Liver (tissue), 9 donors: Measurements from ENCODE around the gene MID1. TPM values are rescaled to one million over a fixed set of nuclear protein-coding genes. Genes with fewer than 3 reads are reported as not detected.

Experiments
- DNase-seq: peaks from one replicate; pipeline ENCODE4 v3.0.0-alpha.2; 2017; ENCODE audit warnings: low spot score
- H3K27ac ChIP-seq, 2 donors: one replicate each; pipeline ENCODE4 v1.7.0; 2013; ENCODE audit warnings: inconsistent platforms in 2 of 2, low read length in 2 of 2, control low read depth in 1 of 2, low read depth in 1 of 2, mild to moderate bottlenecking in 1 of 2
- H3K27me3 ChIP-seq, 4 donors: one replicate each; pipeline versions ENCODE4 v1.6.1 to v1.7.0; 2013; ENCODE audit warnings: low read length in 3 of 4, inconsistent platforms in 1 of 4, mild to moderate bottlenecking in 1 of 4, moderate library complexity in 1 of 4; ENCODE audit not compliant: control insufficient read depth in 4 of 4, insufficient read depth in 4 of 4
- H3K36me3 ChIP-seq, 4 donors: one replicate each; pipeline versions ENCODE4 v1.6.1 to v1.7.0; 2013; ENCODE audit warnings: low read length in 3 of 4, mild to moderate bottlenecking in 3 of 4, low read depth in 1 of 4, moderate library complexity in 1 of 4; ENCODE audit not compliant: control insufficient read depth in 4 of 4, insufficient read depth in 3 of 4
- H3K4me1 ChIP-seq, 4 donors: one replicate each; pipeline versions ENCODE4 v1.6.1 to v1.7.0; 2013; ENCODE audit warnings: low read length in 3 of 4, mild to moderate bottlenecking in 3 of 4, moderate library complexity in 1 of 4; ENCODE audit not compliant: control insufficient read depth in 4 of 4, insufficient read depth in 4 of 4
- H3K4me3 ChIP-seq, 3 donors: one replicate each; pipeline versions ENCODE4 v1.6.1 to v1.7.0; 2013; ENCODE audit warnings: low read length in 3 of 3, control low read depth in 1 of 3, low read depth in 1 of 3, mild to moderate bottlenecking in 1 of 3
- H3K9ac ChIP-seq, 2 donors: one replicate each; pipeline ENCODE4 v1.7.0; 2013; ENCODE audit warnings: low read length in 2 of 2, mild to moderate bottlenecking in 2 of 2, moderate library complexity in 2 of 2, control low read depth in 1 of 2, low read depth in 1 of 2
- H3K9me3 ChIP-seq, 4 donors: one replicate each; pipeline versions ENCODE4 v1.6.1 to v1.7.0; 2013; ENCODE audit warnings: low read length in 3 of 4; ENCODE audit not compliant: control insufficient read depth in 4 of 4
- ATF3 ChIP-seq: IDR thresholded peaks from 2 replicates; pipeline ENCODE4 v1.6.1; 2016; ENCODE audit warnings: antibody characterized with exemption
- CTCF ChIP-seq: fragments of 150-350 bp; IDR thresholded peaks from 2 replicates; pipeline ENCODE4 v1.5.1; 2017; ENCODE audit warnings: improper control_type of control experiment, low read depth, low read length; ENCODE audit not compliant: missing input control
- EGR1 ChIP-seq, 2 donors: IDR thresholded peaks; 2 replicates each; pipeline ENCODE4 v1.6.1; 2016 to 2018; ENCODE audit warnings: antibody characterized with exemption in 2 of 2, low read depth in 2 of 2
- FOXA1 ChIP-seq: IDR thresholded peaks from 2 replicates; pipeline ENCODE4 v1.6.1; 2016; ENCODE audit warnings: antibody characterized with exemption
- FOXA2 ChIP-seq: IDR thresholded peaks from 2 replicates; pipeline ENCODE4 v1.6.1; 2016; ENCODE audit warnings: antibody characterized with exemption
- GABPA ChIP-seq, 2 donors: IDR thresholded peaks in 1 of 2; conservative IDR thresholded peaks in 1 of 2; 2 replicates each; pipeline ENCODE4 v1.6.1; 2016; ENCODE audit warnings: antibody characterized with exemption in 2 of 2, mild to moderate bottlenecking in 1 of 2, moderate library complexity in 1 of 2
- HNF4A ChIP-seq, 2 donors: conservative IDR thresholded peaks; 2 replicates each; pipeline ENCODE4 v1.6.1; 2016; ENCODE audit warnings: antibody characterized with exemption in 2 of 2, mild to moderate bottlenecking in 2 of 2
- HNF4G ChIP-seq: IDR thresholded peaks from 2 replicates; pipeline ENCODE4 v1.6.1; 2016; ENCODE audit warnings: antibody characterized with exemption
- JUND ChIP-seq, 2 donors: IDR thresholded peaks; 2 replicates each; pipeline ENCODE4 v1.6.1; 2016; ENCODE audit warnings: antibody characterized with exemption in 2 of 2
- MAX ChIP-seq: IDR thresholded peaks from 2 replicates; pipeline ENCODE4 v1.6.1; 2016; ENCODE audit warnings: antibody characterized with exemption
- NR2F2 ChIP-seq: IDR thresholded peaks from 2 replicates; pipeline ENCODE4 v1.6.1; 2016; ENCODE audit warnings: antibody characterized with exemption
- RAD21 ChIP-seq, 2 donors: IDR thresholded peaks; 2 replicates each; pipeline ENCODE4 v1.6.1; 2016; ENCODE audit warnings: antibody characterized with exemption in 2 of 2, mild to moderate bottlenecking in 2 of 2
- REST ChIP-seq: IDR thresholded peaks from 2 replicates; pipeline ENCODE4 v1.6.1; 2016; ENCODE audit warnings: antibody characterized with exemption, mild to moderate bottlenecking
- RXRA ChIP-seq, 2 donors: IDR thresholded peaks; 2 replicates each; pipeline ENCODE4 v1.6.1; 2017 to 2018; ENCODE audit warnings: antibody characterized with exemption in 2 of 2, mild to moderate bottlenecking in 1 of 2
- SP1 ChIP-seq: IDR thresholded peaks from 2 replicates; pipeline ENCODE4 v1.6.1; 2018; ENCODE audit warnings: antibody characterized with exemption, mild to moderate bottlenecking
- TAF1 ChIP-seq: conservative IDR thresholded peaks from 2 replicates; pipeline ENCODE4 v1.6.1; 2016; ENCODE audit warnings: antibody characterized with exemption, mild to moderate bottlenecking
- YY1 ChIP-seq: IDR thresholded peaks from 2 replicates; pipeline ENCODE4 v1.6.1; 2016; ENCODE audit warnings: antibody characterized with exemption, mild to moderate bottlenecking
- ZBTB33 ChIP-seq: IDR thresholded peaks from 2 replicates; pipeline ENCODE4 v1.6.1; 2016; ENCODE audit warnings: antibody characterized with exemption
- WGBS: extraction: QIAGEN DNeasy Blood & Tissue Kit; methylation state at CpG from one replicate; pipeline ENCODE4 v1.1.7; 2013; 5-methylcytosine and 5-hydroxymethylcytosine counted together
- polyA plus RNA-seq, 2 donors: library from polyadenylated mRNA; stranded (reverse) in 1 of 2; unstranded in 1 of 2; fragments of 200-250 nt in 1 of 2; fragments of >200 nt in 1 of 2; fragmentation: Nextera tagmentation in 1 of 2; extraction: Ambion mirVana in 1 of 2; gene quantifications; one replicate each; pipeline versions ENCODE4 v1.2.1 to v1.2.3, GENCODE V29; 2013 to 2015
- total RNA-seq, 2 donors: library from RNA; depleted of rRNA; stranded (reverse); fragments of >200 nt; gene quantifications; one replicate each; pipeline ENCODE4 v1.2.3, GENCODE V29; 2014
- donor health status: healthy.
- donor health status: healthy.
- donor health status: healthy.
- donor health status: healthy.
- donor health status: healthy.

Gene MID1
- total and polyA plus RNA-seq, 4 donors, result 1.8 to 7.9 (median 4.2) TPM

- TF ChIP-seq HNF4G, result no peak
These were observed 9.9 kb upstream of the MID1 start (continued) for GRCh38 chrX:10630320-10630719.

GRCh38 chrX:10629905-10630304 lies 9.5 kb upstream of the MID1 start:
- TF ChIP-seq ATF3 (no peak), HNF4G (no peak), RAD21 (IDR thresholded peaks at IDR 0.05) (no peak), TAF1 (no peak), SP1 (no peak), NR2F2 (no peak), FOXA1 (no peak), CTCF (no peak), YY1 (no peak), REST (no peak), MAX (no peak), GABPA (IDR thresholded peaks at IDR 0.05 in 1 of 2, conservative IDR thresholded peaks at IDR 0.05 in 1 of 2) (no peak), RXRA (IDR thresholded peaks at IDR 0.05) (no peak), EGR1 (IDR thresholded peaks at IDR 0.05; ENCODE audit: low read depth in 2 of 2) (no peak), HNF4A (conservative IDR thresholded peaks at IDR 0.05) (no peak), ZBTB33 (no peak), FOXA2 (no peak), JUND (IDR thresholded peaks at IDR 0.05) (no peak)
- 96% methylated on average over 3 of the region's 3 CpGs for WGBS
- no peak for DNase-seq

More at GRCh38 chrX:10629905-10630304, 9.5 kb upstream of the MID1 start:
- no peak overlapping the region for H3K4me3 ChIP-seq
- peaks cover 0 to 3% (median 0%) of the 10 kb centered on the region in 4 donors for H3K27me3 ChIP-seq
- no peaks in the 10 kb centered on the region for H3K4me1 ChIP-seq
- H3K36me3 ChIP-seq, result no peaks in the 10 kb centered on the region
- no peak overlapping the region for H3K9ac ChIP-seq
- H3K27ac ChIP-seq, result no peak overlapping the region
- H3K9me3 ChIP-seq, result no peaks in the 10 kb centered on the region
